IPS DF 6.9 (cell line): ENCODE results near the gene RSPH6A.

ENCODE experiments used
- DNase-seq: peaks from one replicate; pipeline ENCODE4 v3.0.0-alpha.2; 2013; ENCODE audit warnings: low read depth, low spot score
- H3K27ac ChIP-seq: one replicate; pipeline ENCODE4 v1.5.1; 2013; ENCODE audit warnings: low read length, control low read depth
- H3K27me3 ChIP-seq: 2 replicates; pipeline ENCODE4 v1.6.1; 2013; ENCODE audit warnings: mild to moderate bottlenecking, low read length; ENCODE audit not compliant: control insufficient read depth, insufficient read depth
- H3K36me3 ChIP-seq: 2 replicates; pipeline ENCODE4 v1.6.1; 2013; ENCODE audit warnings: low read length; ENCODE audit not compliant: control insufficient read depth, insufficient read depth
- H3K4me1 ChIP-seq: 2 replicates; pipeline ENCODE4 v1.6.1; 2013; ENCODE audit warnings: low read length; ENCODE audit not compliant: control insufficient read depth, insufficient read depth
- H3K4me3 ChIP-seq: 2 replicates; pipeline ENCODE4 v1.5.1; 2013; ENCODE audit warnings: mild to moderate bottlenecking, low read length
- H3K9me3 ChIP-seq: 2 replicates; pipeline ENCODE4 v1.6.1; 2013; ENCODE audit warnings: low read length, inconsistent platforms; ENCODE audit not compliant: control insufficient read depth, insufficient read depth
- WGBS: extraction: QIAGEN DNeasy Blood & Tissue Kit; methylation state at CpG from one replicate; pipeline ENCODE4 v1.1.7; 2013; ENCODE audit warnings: mixed read lengths, missing lambda C conversion rate; ENCODE audit not compliant: insufficient read length, insufficient coverage; 5-methylcytosine and 5-hydroxymethylcytosine counted together

Gene RSPH6A

GRCh38 chr19:45814851-45815480 is at the start of gene RSPH6A:
Gene RSPH6A, minus strand, starts transcription at chr19:45815308. Its CDS starts 132 bp downstream, at chr19:45815176.
- WGBS = no CpG with 5 or more reads among the region's 40 CpGs
- Histone ChIP-seq H3K9me3 (no peaks in the 10 kb centered on the region), H3K27ac (no peak within 1 kb of the TSS), H3K27me3 (no peaks in the 10 kb centered on the region), H3K4me3 (peak within 1 kb of the TSS; percentile 45; the same call in 1 of the 2 replicates), H3K36me3 (no peaks in the 10 kb centered on the region), H3K4me1 (peaks cover 8% of the 10 kb centered on the region; the same call in 1 of the 2 replicates)
- no peak for DNase-seq

GRCh38 chr19:45864629-45865082 is 49.5 kb upstream of the RSPH6A start:
- DNase-seq = no peak
- H3K27me3 ChIP-seq = no peaks in the 10 kb centered on the region
- WGBS = no CpG with 5 or more reads among the region's 12 CpGs
- no peak overlapping the region for H3K27ac ChIP-seq
- H3K36me3 ChIP-seq = no peaks in the 10 kb centered on the region
- H3K4me1 ChIP-seq = no peaks in the 10 kb centered on the region
- H3K9me3 ChIP-seq = no peaks in the 10 kb centered on the region
- peak overlapping the region; percentile 78; the same call in 1 of the 2 replicates for H3K4me3 ChIP-seq

GRCh38 chr19:45863840-45864628 is 48.9 kb upstream of the RSPH6A start, which contains the start of gene FOXA3:
Gene FOXA3, plus strand, starts transcription at chr19:45864326. Its CDS starts 131 bp downstream, at chr19:45864457.
- no peaks in the 10 kb centered on the region for H3K4me1 ChIP-seq
- H3K27ac ChIP-seq = no peak within 1 kb of the TSS
- no peaks in the 10 kb centered on the region for H3K36me3 ChIP-seq
- no peak for DNase-seq
- WGBS = no CpG with 5 or more reads among the region's 71 CpGs
- no peaks in the 10 kb centered on the region for H3K9me3 ChIP-seq
- peak within 1 kb of the TSS; percentile 78; the same call in 1 of the 2 replicates for H3K4me3 ChIP-seq
- no peaks in the 10 kb centered on the region for H3K27me3 ChIP-seq

- H3K27me3 ChIP-seq = no peaks in the 10 kb centered on the region
- no CpG with 5 or more reads among the region's 22 CpGs for WGBS
Measured at GRCh38 chr19:45863335-45863839, 48.3 kb upstream of the RSPH6A start.

GRCh38 chr19:45862564-45863334 is 47.6 kb upstream of the RSPH6A start, which contains the start of gene SYMPK:
Gene SYMPK, minus strand, starts transcription at chr19:45863147. Its CDS starts 8,652 bp downstream, at chr19:45854495.
- H3K9me3 ChIP-seq = no peaks in the 10 kb centered on the region
- peak; percentile 98 for DNase-seq
- H3K27me3 ChIP-seq = no peaks in the 10 kb centered on the region
- no CpG with 5 or more reads among the region's 65 CpGs for WGBS
- peak within 1 kb of the TSS; percentile 88 for H3K4me3 ChIP-seq
- no peaks in the 10 kb centered on the region for H3K4me1 ChIP-seq
- no peak within 1 kb of the TSS for H3K27ac ChIP-seq
- no peaks in the 10 kb centered on the region for H3K36me3 ChIP-seq

More at GRCh38 chr19:45863335-45863839, 48.3 kb upstream of the RSPH6A start:
- no peaks in the 10 kb centered on the region for H3K9me3 ChIP-seq
- DNase-seq = no peak
- H3K27ac ChIP-seq = no peak overlapping the region
- no peaks in the 10 kb centered on the region for H3K4me1 ChIP-seq
- H3K4me3 ChIP-seq = peak overlapping the region; percentile 78; the same call in 1 of the 2 replicates
- H3K36me3 ChIP-seq = no peaks in the 10 kb centered on the region

- Histone ChIP-seq H3K27ac (no peak overlapping the region), H3K9me3 (no peaks in the 10 kb centered on the region), H3K27me3 (no peaks in the 10 kb centered on the region), H3K4me1 (no peaks in the 10 kb centered on the region), H3K36me3 (no peaks in the 10 kb centered on the region), H3K4me3 (peak overlapping the region; percentile 88; the same call in 1 of the 2 replicates)
- DNase-seq = no peak
- WGBS = no CpG with 5 or more reads among the region's 11 CpGs
Measured at GRCh38 chr19:45862271-45862563, 47.1 kb upstream of the RSPH6A start.

- H3K27ac ChIP-seq = no peak overlapping the region
- H3K36me3 ChIP-seq = no peaks in the 10 kb centered on the region
- no peaks in the 10 kb centered on the region for H3K27me3 ChIP-seq
- no CpG with 5 or more reads among the region's 15 CpGs for WGBS
- no peaks in the 10 kb centered on the region for H3K4me1 ChIP-seq
- no peak for DNase-seq
- no peak overlapping the region for H3K4me3 ChIP-seq
- H3K9me3 ChIP-seq = no peaks in the 10 kb centered on the region
Measured at GRCh38 chr19:45860359-45861259, 45.5 kb upstream of the RSPH6A start.

- H3K4me1 ChIP-seq = no peaks in the 10 kb centered on the region
- no peaks in the 10 kb centered on the region for H3K9me3 ChIP-seq
- no peaks in the 10 kb centered on the region for H3K27me3 ChIP-seq
- no peak for DNase-seq
- no peak overlapping the region for H3K27ac ChIP-seq
- H3K4me3 ChIP-seq = no peak overlapping the region
- H3K36me3 ChIP-seq = peaks cover 33% of the 10 kb centered on the region
- no CpG with 5 or more reads among the region's 16 CpGs for WGBS
Measured at GRCh38 chr19:45854167-45854778, 39.2 kb upstream of the RSPH6A start.

- WGBS = no CpG with 5 or more reads among the region's 7 CpGs
- H3K36me3 ChIP-seq = peaks cover 41% of the 10 kb centered on the region
- H3K27me3 ChIP-seq = no peaks in the 10 kb centered on the region
- DNase-seq = no peak
- no peaks in the 10 kb centered on the region for H3K9me3 ChIP-seq
- H3K27ac ChIP-seq = no peak overlapping the region
- no peak overlapping the region for H3K4me3 ChIP-seq
- no peaks in the 10 kb centered on the region for H3K4me1 ChIP-seq
Measured at GRCh38 chr19:45852983-45853382, 37.9 kb upstream of the RSPH6A start.
